ENCODE results near the gene ECT2L.

The ECT2L gene

DNA sequence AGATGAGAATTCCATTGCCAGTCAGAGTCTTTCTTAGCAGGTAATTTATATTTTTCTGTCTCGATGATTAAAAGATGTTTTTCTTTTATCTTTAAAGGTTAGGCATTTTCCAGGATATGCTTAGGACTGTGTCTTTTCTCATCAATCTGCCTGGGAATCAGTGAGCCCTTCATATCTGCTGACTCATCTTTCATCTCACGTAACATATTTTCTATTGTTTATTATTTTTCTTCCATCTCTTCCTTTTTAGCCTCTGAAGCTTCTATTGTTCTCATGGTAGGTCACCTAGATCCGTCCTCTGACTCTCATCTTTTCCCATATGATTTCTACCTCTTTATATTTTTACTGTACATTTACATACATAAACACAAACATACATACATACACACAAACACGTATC is 13.6 kb upstream of the ECT2L start:
- TF ChIP-seq, protein P1, sequence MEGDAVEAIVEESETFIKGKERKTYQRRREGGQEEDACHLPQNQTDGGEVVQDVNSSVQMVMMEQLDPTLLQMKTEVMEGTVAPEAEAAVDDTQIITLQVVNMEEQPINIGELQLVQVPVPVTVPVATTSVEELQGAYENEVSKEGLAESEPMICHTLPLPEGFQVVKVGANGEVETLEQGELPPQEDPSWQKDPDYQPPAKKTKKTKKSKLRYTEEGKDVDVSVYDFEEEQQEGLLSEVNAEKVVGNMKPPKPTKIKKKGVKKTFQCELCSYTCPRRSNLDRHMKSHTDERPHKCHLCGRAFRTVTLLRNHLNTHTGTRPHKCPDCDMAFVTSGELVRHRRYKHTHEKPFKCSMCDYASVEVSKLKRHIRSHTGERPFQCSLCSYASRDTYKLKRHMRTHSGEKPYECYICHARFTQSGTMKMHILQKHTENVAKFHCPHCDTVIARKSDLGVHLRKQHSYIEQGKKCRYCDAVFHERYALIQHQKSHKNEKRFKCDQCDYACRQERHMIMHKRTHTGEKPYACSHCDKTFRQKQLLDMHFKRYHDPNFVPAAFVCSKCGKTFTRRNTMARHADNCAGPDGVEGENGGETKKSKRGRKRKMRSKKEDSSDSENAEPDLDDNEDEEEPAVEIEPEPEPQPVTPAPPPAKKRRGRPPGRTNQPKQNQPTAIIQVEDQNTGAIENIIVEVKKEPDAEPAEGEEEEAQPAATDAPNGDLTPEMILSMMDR (IDR thresholded peaks at IDR 0.05), result no peak
- H3K4me1 Mint-ChIP-seq, result peaks cover 3% of the 10 kb centered on the region
- H3K9me3 Mint-ChIP-seq, result no peaks in the 10 kb centered on the region
- H3K27ac Mint-ChIP-seq, result no peak overlapping the region
- H3K36me3 Mint-ChIP-seq (ENCODE audit: low read depth), result peaks cover 28% of the 10 kb centered on the region
- DNase-seq, result no peak
- H3K27me3 Mint-ChIP-seq (ENCODE audit: low read depth, poor library complexity), result no peaks in the 10 kb centered on the region
- no peak overlapping the region for H3K4me3 Mint-ChIP-seq

DNA sequence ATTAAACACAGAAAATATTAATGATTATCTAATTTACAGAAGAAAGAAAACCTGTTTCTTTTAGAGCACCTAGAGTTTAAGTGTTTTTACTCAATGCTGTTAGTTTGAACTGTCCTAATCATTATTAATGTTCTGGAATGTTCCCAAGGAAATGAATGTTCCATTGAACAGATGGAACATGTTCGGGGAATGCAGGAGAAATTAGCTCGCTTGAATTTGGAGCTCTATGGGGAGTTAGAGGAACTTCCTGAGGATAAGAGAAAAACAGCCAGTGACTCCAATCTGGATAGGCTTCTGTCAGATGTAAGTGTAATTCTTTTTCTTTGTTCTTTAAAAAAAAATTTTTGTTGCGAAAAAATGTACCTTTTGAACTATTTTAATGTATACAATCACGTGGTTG is 10.8 kb upstream of the ECT2L start:
- Mint-ChIP-seq H3K36me3 (ENCODE audit: low read depth) (peaks cover 33% of the 10 kb centered on the region), H3K4me1 (peaks cover 4% of the 10 kb centered on the region), H3K4me3 (no peak overlapping the region), H3K27me3 (ENCODE audit: low read depth, poor library complexity) (no peaks in the 10 kb centered on the region), H3K9me3 (no peaks in the 10 kb centered on the region), H3K27ac (no peak overlapping the region)
- TF ChIP-seq, protein P1 (IDR thresholded peaks at IDR 0.05), result no peak
- DNase-seq, result no peak

DNA sequence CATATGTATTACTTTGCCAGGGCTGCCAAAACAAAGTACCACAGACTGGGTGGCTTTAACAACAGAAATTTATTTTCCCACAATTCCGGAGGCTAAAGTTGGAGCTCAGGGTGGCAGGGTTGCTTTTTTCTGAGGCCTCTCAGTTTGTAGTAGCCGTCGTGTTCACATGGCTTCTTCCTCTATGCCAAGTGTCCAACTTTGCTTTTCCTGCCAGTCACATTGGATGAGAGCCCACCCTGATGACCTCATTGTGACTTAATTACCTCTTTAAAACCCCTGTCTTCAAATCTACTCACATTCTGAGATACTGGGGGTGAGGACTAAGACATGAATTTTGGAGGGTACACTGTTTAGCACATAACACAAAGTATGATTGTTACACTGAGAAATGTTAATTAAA is 9.9 kb upstream of the ECT2L start:
- H3K4me1 Mint-ChIP-seq, result peaks cover 4% of the 10 kb centered on the region
- no peaks in the 10 kb centered on the region for H3K9me3 Mint-ChIP-seq
- no peaks in the 10 kb centered on the region for H3K27me3 Mint-ChIP-seq (ENCODE audit: low read depth, poor library complexity)
- no peak overlapping the region for H3K4me3 Mint-ChIP-seq
- no peak overlapping the region for H3K27ac Mint-ChIP-seq
- TF ChIP-seq, protein P1 (IDR thresholded peaks at IDR 0.05), result no peak
- H3K36me3 Mint-ChIP-seq (ENCODE audit: low read depth), result peaks cover 34% of the 10 kb centered on the region
- no peak for DNase-seq

DNA sequence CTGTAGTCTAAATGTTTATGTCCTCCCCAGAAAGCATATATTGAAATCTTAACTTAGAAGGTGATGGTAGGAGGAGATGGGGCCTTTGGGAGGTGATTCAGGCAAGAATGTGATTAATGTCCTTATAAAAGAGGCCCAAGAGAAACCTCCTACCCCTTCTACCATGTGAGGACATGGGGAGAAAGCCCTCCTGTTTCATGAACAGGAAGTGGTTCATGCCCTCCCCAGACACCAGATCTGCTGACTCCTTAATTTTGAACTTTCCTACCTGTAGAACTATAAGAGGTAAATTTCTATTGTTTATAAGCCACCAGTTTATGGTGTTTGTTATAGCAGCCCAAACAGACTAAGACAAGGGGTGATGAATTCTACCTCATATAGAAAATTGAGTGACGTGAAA is 8.7 kb upstream of the ECT2L start:
- peak overlapping the region; percentile 55 for H3K27ac Mint-ChIP-seq
- no peaks in the 10 kb centered on the region for H3K27me3 Mint-ChIP-seq (ENCODE audit: low read depth, poor library complexity)
- H3K36me3 Mint-ChIP-seq (ENCODE audit: low read depth), result peaks cover 35% of the 10 kb centered on the region
- DNase-seq, result no peak
- no peak overlapping the region for H3K4me3 Mint-ChIP-seq
- TF ChIP-seq, protein P1 (IDR thresholded peaks at IDR 0.05), result no peak
- no peaks in the 10 kb centered on the region for H3K9me3 Mint-ChIP-seq
- H3K4me1 Mint-ChIP-seq, result peaks cover 4% of the 10 kb centered on the region

DNA sequence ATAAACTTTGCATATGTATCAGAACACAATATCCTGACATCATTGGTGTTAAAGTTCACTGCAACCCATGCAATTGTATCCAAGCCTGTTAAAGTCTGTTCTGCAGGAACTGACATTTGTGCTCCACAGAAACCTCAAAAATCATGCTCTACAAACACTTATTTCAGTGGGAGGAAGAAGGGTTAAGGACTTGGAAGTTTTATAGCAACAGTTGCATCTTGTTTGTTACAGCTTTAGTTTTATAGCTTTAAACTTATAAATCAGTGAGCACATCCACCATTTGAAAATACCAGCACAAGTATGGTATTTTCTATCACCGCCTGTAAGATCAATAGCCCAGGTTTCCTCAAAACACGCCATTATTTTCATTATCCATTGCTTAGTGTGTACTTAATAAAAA is 884 bp downstream of the ECT2L start:
- no peaks in the 10 kb centered on the region for H3K9me3 Mint-ChIP-seq
- peaks cover 5% of the 10 kb centered on the region for H3K27me3 Mint-ChIP-seq (ENCODE audit: low read depth, poor library complexity)
- H3K4me1 Mint-ChIP-seq, result peaks cover 5% of the 10 kb centered on the region
- TF ChIP-seq, protein P1 (IDR thresholded peaks at IDR 0.05), result no peak
- H3K36me3 Mint-ChIP-seq (ENCODE audit: low read depth), result peaks cover 2% of the 10 kb centered on the region
- H3K4me3 Mint-ChIP-seq, result peak overlapping the region; percentile 31
- H3K27ac Mint-ChIP-seq, result no peak overlapping the region
- no peak for DNase-seq

DNA sequence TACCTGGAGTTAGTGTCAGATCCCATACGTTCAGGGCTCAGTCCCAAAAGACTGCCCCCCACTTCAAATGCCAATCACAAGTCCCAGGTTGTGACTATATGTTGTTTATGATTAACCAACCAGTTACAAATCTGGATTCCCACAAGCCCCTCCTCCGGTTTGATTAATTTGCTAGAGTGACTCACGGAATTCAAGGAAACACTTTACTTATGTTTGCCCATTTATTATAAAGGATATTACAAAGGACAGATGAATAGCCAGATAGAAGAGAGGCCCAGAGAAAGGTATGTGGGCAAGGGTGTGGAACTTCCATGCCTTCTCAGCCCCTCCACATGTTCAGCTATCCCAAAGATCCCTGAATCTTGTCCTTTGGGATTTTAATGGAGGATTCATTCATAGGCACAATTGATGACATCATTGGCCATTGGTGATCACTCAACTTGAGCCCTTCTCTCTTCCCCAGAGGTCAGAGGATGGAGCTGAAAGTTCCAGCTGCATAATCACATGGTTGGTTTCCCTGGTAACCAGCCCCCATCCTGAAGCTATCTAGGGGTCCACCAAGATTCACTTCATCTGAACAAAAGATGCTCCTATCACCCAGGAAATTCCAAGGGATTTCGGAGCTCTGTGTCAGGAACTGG is 2.0 kb downstream of the ECT2L start:
- DNase-seq, result no peak
- Mint-ChIP-seq H3K9me3 (no peaks in the 10 kb centered on the region), H3K36me3 (ENCODE audit: low read depth) (no peaks in the 10 kb centered on the region), H3K27me3 (ENCODE audit: low read depth, poor library complexity) (peaks cover 5% of the 10 kb centered on the region), H3K4me1 (peaks cover 5% of the 10 kb centered on the region), H3K27ac (peak overlapping the region; percentile 78), H3K4me3 (no peak overlapping the region)
- TF ChIP-seq, protein P1 (IDR thresholded peaks at IDR 0.05), result no peak
